IMR-90 (cell line): ENCODE data around the gene ACIN1. TPM values are rescaled to one million over a fixed set of nuclear protein-coding genes. Genes with fewer than 3 reads are reported as not detected.

Source experiments
- ATAC-seq: fragments of 200-7000 bp; cut with Tn5 transposase; 2 replicates; pipeline ENCODE4 v1.9.1; 2020; ENCODE audit warnings: low read depth, mild to moderate bottlenecking, moderate library complexity
- BruUV-seq: library from RNA; stranded (reverse); fragments of 400-500 nt; replicated peaks from 2 replicates; lab custom pipeline; 2021; lab: Mats Ljungman, UMichigan
- CTCF ChIA-PET: fragments of 300-600 bp; formaldehyde crosslinking; extraction: SDS; loops from one replicate; lab custom pipeline; 2021; ENCODE audit warnings: antibody characterized with exemption; lab: Yijun Ruan, JAX
- POLR2A ChIA-PET: fragments of 300-600 bp; sonication (Branson Sonifier 250); formaldehyde crosslinking; loops from one replicate; lab custom pipeline; 2022; ENCODE audit warnings: antibody characterized with exemption; ENCODE audit not compliant: unreplicated experiment; lab: Charles Lee
- DNase-seq: peaks from one replicate; pipeline ENCODE4 v3.0.0; 2013
- H2AFZ ChIP-seq: replicated peaks from 2 replicates; pipeline ENCODE3; 2013; ENCODE audit warnings: low read length, mild to moderate bottlenecking; ENCODE audit not compliant: poor library complexity
- H2AK5ac ChIP-seq: 2 replicates; pipeline ENCODE4 v1.6.1; 2013; ENCODE audit warnings: low read depth, low read length, inconsistent platforms
- H2AK9ac ChIP-seq: replicated peaks from 2 replicates; pipeline ENCODE3; 2013; ENCODE audit warnings: mild to moderate bottlenecking, low read depth, low read length, moderate library complexity; ENCODE audit not compliant: poor library complexity
- H2BK120ac ChIP-seq: 2 replicates; pipeline ENCODE4 v1.6.1; 2013; ENCODE audit warnings: low read depth, low read length, inconsistent platforms
- H2BK15ac ChIP-seq: 3 replicates; pipeline ENCODE4 v1.6.1; 2013; ENCODE audit warnings: low read depth, low read length, inconsistent platforms
- H2BK20ac ChIP-seq: 2 replicates; pipeline ENCODE4 v1.6.1; 2013; ENCODE audit warnings: low read depth, mild to moderate bottlenecking, inconsistent platforms, low read length, moderate library complexity
- H2BK5ac ChIP-seq: 2 replicates; pipeline ENCODE4 v1.6.1; 2013; ENCODE audit warnings: mild to moderate bottlenecking, low read depth, low read length, inconsistent platforms; ENCODE audit not compliant: poor library complexity, severe bottlenecking
- H3K14ac ChIP-seq: replicated peaks from 2 replicates; pipeline ENCODE4 v1.6.1; 2013; ENCODE audit warnings: low read depth, low read length, inconsistent platforms
- H3K18ac ChIP-seq: 2 replicates; pipeline ENCODE4 v1.6.1; 2013; ENCODE audit warnings: low read depth, low read length, control low read depth
- H3K23ac ChIP-seq: 2 replicates; pipeline ENCODE4 v1.6.1; 2013; ENCODE audit warnings: low read depth, low read length, inconsistent platforms
- H3K27ac ChIP-seq: 2 replicates; pipeline ENCODE4 v1.5.1; 2013; ENCODE audit warnings: mild to moderate bottlenecking, control low read depth, low read length; ENCODE audit not compliant: insufficient read depth
- H3K27me3 ChIP-seq: 2 replicates; pipeline ENCODE4 v1.6.1; 2013; ENCODE audit warnings: low read length; ENCODE audit not compliant: control insufficient read depth, insufficient read depth
- H3K36me3 ChIP-seq: 2 replicates; pipeline ENCODE4 v1.6.1; 2013; ENCODE audit warnings: low read length, mixed read lengths; ENCODE audit not compliant: control insufficient read depth, insufficient read depth
- H3K4ac ChIP-seq: 2 replicates; pipeline ENCODE4 v1.6.1; 2013; ENCODE audit warnings: low read depth, low read length, inconsistent platforms
- H3K4me1 ChIP-seq: 2 replicates; pipeline ENCODE4 v1.6.1; 2013; ENCODE audit warnings: low read length, mixed read lengths; ENCODE audit not compliant: control insufficient read depth, insufficient read depth
- H3K4me2 ChIP-seq: 2 replicates; pipeline ENCODE4 v1.6.1; 2013; ENCODE audit warnings: low read depth, mild to moderate bottlenecking, control low read depth, low read length, moderate library complexity
- H3K4me3 ChIP-seq: 2 replicates; pipeline ENCODE4 v1.5.1; 2013; ENCODE audit warnings: low read depth, mild to moderate bottlenecking, control low read depth, low read length, moderate library complexity; ENCODE audit not compliant: insufficient read depth
- H3K56ac ChIP-seq: 2 replicates; pipeline ENCODE4 v1.6.1; 2013; ENCODE audit warnings: low read length, inconsistent platforms; ENCODE audit not compliant: insufficient read depth; ENCODE audit errors: extremely low read depth
- H3K79me1 ChIP-seq, 2 experiments: 2 replicates each; pipeline ENCODE4 v1.6.1; 2013; ENCODE audit warnings: low read length in 2 of 2, inconsistent platforms in 1 of 2, low read depth in 1 of 2
- H3K9ac ChIP-seq: 2 replicates; pipeline ENCODE4 v1.6.1; 2013; ENCODE audit warnings: low read depth, low read length, control low read depth
- H3K9me1 ChIP-seq: 2 replicates; pipeline ENCODE4 v1.6.1; 2013; ENCODE audit warnings: low read length, inconsistent platforms; ENCODE audit not compliant: insufficient read depth
- H3K9me3 ChIP-seq: 2 replicates; pipeline ENCODE4 v1.6.1; 2013; ENCODE audit warnings: low read length; ENCODE audit not compliant: control insufficient read depth, insufficient read depth
- H4K20me1 ChIP-seq: 2 replicates; pipeline ENCODE4 v1.6.1; 2013; ENCODE audit warnings: low read length, inconsistent platforms; ENCODE audit not compliant: insufficient read depth
- H4K5ac ChIP-seq: 2 replicates; pipeline ENCODE4 v1.6.1; 2013; ENCODE audit warnings: mild to moderate bottlenecking, low read depth, low read length, control low read depth
- H4K8ac ChIP-seq, 2 experiments: 2 replicates each; pipeline ENCODE4 v1.6.1; 2013; ENCODE audit warnings: low read depth in 2 of 2, low read length in 2 of 2, control low read depth in 1 of 2, inconsistent platforms in 1 of 2
- H4K91ac ChIP-seq: 2 replicates; pipeline ENCODE4 v1.6.1; 2013; ENCODE audit warnings: low read depth, low read length, inconsistent platforms; ENCODE audit not compliant: insufficient read depth
- BHLHE40 ChIP-seq: fragments of 150-350 bp; IDR thresholded peaks from 2 replicates; pipeline ENCODE4 v1.6.1; 2016; ENCODE audit warnings: mild to moderate bottlenecking, low read depth, low read length
- CHD1 ChIP-seq: IDR thresholded peaks from 2 replicates; pipeline ENCODE4 v1.6.1; 2012; ENCODE audit warnings: low read depth, low read length, improper control_type of control experiment
- CTCF ChIP-seq: conservative IDR thresholded peaks from 2 replicates; pipeline ENCODE4 v1.5.1; 2012; ENCODE audit warnings: mild to moderate bottlenecking, low read depth, low read length, improper control_type of control experiment
- ELK1 ChIP-seq: fragments of 150-350 bp; IDR thresholded peaks from 2 replicates; pipeline ENCODE4 v1.6.1; 2016; ENCODE audit warnings: low read depth, mild to moderate bottlenecking, low read length, moderate library complexity, borderline replicate concordance
- FOS ChIP-seq: fragments of 150-350 bp; IDR thresholded peaks from 2 replicates; pipeline ENCODE4 v1.6.1; 2016; ENCODE audit warnings: low read depth, low read length
- MAFK ChIP-seq: IDR thresholded peaks from 2 replicates; pipeline ENCODE4 v1.6.1; 2012; ENCODE audit warnings: low read depth, low read length, improper control_type of control experiment
- MAZ ChIP-seq: IDR thresholded peaks from 2 replicates; pipeline ENCODE4 v1.6.1; 2012; ENCODE audit warnings: low read depth, mild to moderate bottlenecking, low read length, improper control_type of control experiment, moderate library complexity, borderline replicate concordance
- MXI1 ChIP-seq: IDR thresholded peaks from 2 replicates; pipeline ENCODE4 v1.6.1; 2012; ENCODE audit warnings: low read depth, mild to moderate bottlenecking, low read length, moderate library complexity, borderline replicate concordance
- NFE2L2 ChIP-seq: fragments of 150-350 bp; IDR thresholded peaks from 2 replicates; pipeline ENCODE4 v1.6.1; 2016; ENCODE audit warnings: low read depth, mild to moderate bottlenecking, low read length
- POLR2A ChIP-seq: IDR thresholded peaks from 2 replicates; pipeline ENCODE4 v1.6.1; 2012; ENCODE audit warnings: mild to moderate bottlenecking, low read depth, low read length
- RAD21 ChIP-seq: IDR thresholded peaks from 2 replicates; pipeline ENCODE4 v1.6.1; 2012; ENCODE audit warnings: low read length, improper control_type of control experiment
- RCOR1 ChIP-seq: IDR thresholded peaks from 2 replicates; pipeline ENCODE4 v1.6.1; 2012; ENCODE audit warnings: mild to moderate bottlenecking, low read length, improper control_type of control experiment; ENCODE audit not compliant: insufficient replicate concordance
- RFX5 ChIP-seq: IDR thresholded peaks from 2 replicates; pipeline ENCODE4 v1.8.0; 2012; ENCODE audit warnings: low read depth, mild to moderate bottlenecking, low read length, moderate library complexity
- SMC3 ChIP-seq: fragments of 150-350 bp; IDR thresholded peaks from 2 replicates; pipeline ENCODE4 v1.6.1; 2016; ENCODE audit warnings: low read depth, mild to moderate bottlenecking, antibody characterized with exemption, low read length, moderate library complexity
- WGBS, 2 experiments: methylation state at CpG; one replicate each; pipeline versions ENCODE4 v1.1.5 to v1.1.7; 2013; ENCODE audit warnings: missing lambda C conversion rate in 2 of 2; ENCODE audit not compliant: insufficient read length in 1 of 2; ENCODE audit errors: extremely low coverage in 2 of 2; 5-methylcytosine and 5-hydroxymethylcytosine counted together
- dilution Hi-C: fragments of 300-500 bp; cut with HindIII; formaldehyde crosslinking; loops from one replicate; pipeline ENCODE4 v1.14.3; 2018; ENCODE audit warnings: low sequenced_read_pairs; ENCODE audit not compliant: unreplicated experiment
- in situ Hi-C: fragments of 300-500 bp; cut with MboI; formaldehyde crosslinking; loops from 3 replicates; pipeline ENCODE4 v1.14.3; 2019; ENCODE audit warnings: low sequenced_read_pairs, inconsistent platforms, mixed read lengths
- intact Hi-C: fragments of 100-400 bp; cut with micrococcal nuclease; formaldehyde crosslinking; loops from 2 replicates; pipeline ENCODE4 v1.10.0; 2022
- polyA plus RNA-seq, 3 experiments: library from polyadenylated mRNA; depleted of rRNA; stranded (reverse); fragments of >200 nt; gene quantifications; 2 replicates each; pipeline ENCODE4 v1.2.3, GENCODE V29; 2012; ENCODE audit warnings: low replicate concordance in 1 of 3
- total RNA-seq: library from RNA; depleted of rRNA; stranded (reverse); fragments of >200 nt; gene quantifications from 2 replicates; pipeline ENCODE4 v1.2.3, GENCODE V29; 2012
- TF ChIP-seq, protein P1 (sequence below): fragments of 150-350 bp; IDR thresholded peaks from 2 replicates; pipeline ENCODE4 v1.6.1; 2017; ENCODE audit warnings: mild to moderate bottlenecking, antibody characterized with exemption, low read length, low read depth

ACIN1 gene
- total and polyA plus RNA-seq, 2 of the 4 experiments (the other 2 are of a cell fraction) = 73.8 to 185 TPM

GRCh38 chr14:23043145-23043544 lies 51.8 kb downstream of the ACIN1 start:
- H3K4me3 ChIP-seq = no peak overlapping the region
- in situ Hi-C loops = no loop called here
- BruUV-seq = no TSS peak
- H2BK20ac ChIP-seq = no peak overlapping the region
- ChIA-PET POLR2A (no interaction called here), CTCF (no interaction called here)
- dilution Hi-C loops = no loop called here
- H2BK15ac ChIP-seq = no peak overlapping the region
- H2AK5ac ChIP-seq = no peak overlapping the region
- H2AK9ac ChIP-seq = no peak overlapping the region
- H3K27ac ChIP-seq = no peak overlapping the region
- no peaks in the 10 kb centered on the region for H3K27me3 ChIP-seq
- intact Hi-C loops = no loop called here
- H3K79me1 ChIP-seq = no peaks in the 10 kb centered on the region
- no peak overlapping the region for H2BK120ac ChIP-seq
- no peak overlapping the region for H2AFZ ChIP-seq
- 100% methylated on average over 2 of the region's 6 CpGs; no CpG with 5 or more reads in 1 of the 2 experiments for whole genome bisulfite sequencing, 2 experiments
- DNase-seq = no peak
- H3K9me1 ChIP-seq = peaks cover 12% of the 10 kb centered on the region
- no peak overlapping the region for H4K91ac ChIP-seq
- no peak overlapping the region for H2BK5ac ChIP-seq
- ATAC-seq = no peak
- no peak overlapping the region for H3K4ac ChIP-seq
- H4K5ac ChIP-seq = no peak overlapping the region
- H3K4me2 ChIP-seq = no peak overlapping the region
- no peaks in the 10 kb centered on the region for H4K20me1 ChIP-seq
- H3K4me1 ChIP-seq = peaks cover 7% of the 10 kb centered on the region
- H3K9ac ChIP-seq = no peak overlapping the region
- H3K9me3 ChIP-seq = no peaks in the 10 kb centered on the region
- H3K36me3 ChIP-seq = no peaks in the 10 kb centered on the region
- no peak for TF ChIP-seq SMC3
- TF ChIP-seq FOS = no peak
- TF ChIP-seq BHLHE40 = no peak
- TF ChIP-seq CTCF = no peak
- TF ChIP-seq ELK1 = no peak
- no peak for TF ChIP-seq MAFK
- TF ChIP-seq NFE2L2 = no peak
- TF ChIP-seq RCOR1 = no peak
- no peak for TF ChIP-seq RAD21
- no peak for TF ChIP-seq MAZ
- TF ChIP-seq CHD1 = no peak
- TF ChIP-seq POLR2A = no peak
- TF ChIP-seq, protein P1, sequence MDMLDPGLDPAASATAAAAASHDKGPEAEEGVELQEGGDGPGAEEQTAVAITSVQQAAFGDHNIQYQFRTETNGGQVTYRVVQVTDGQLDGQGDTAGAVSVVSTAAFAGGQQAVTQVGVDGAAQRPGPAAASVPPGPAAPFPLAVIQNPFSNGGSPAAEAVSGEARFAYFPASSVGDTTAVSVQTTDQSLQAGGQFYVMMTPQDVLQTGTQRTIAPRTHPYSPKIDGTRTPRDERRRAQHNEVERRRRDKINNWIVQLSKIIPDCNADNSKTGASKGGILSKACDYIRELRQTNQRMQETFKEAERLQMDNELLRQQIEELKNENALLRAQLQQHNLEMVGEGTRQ = no peak
- no peak for TF ChIP-seq RFX5
- no peak for TF ChIP-seq MXI1
- H3K23ac ChIP-seq = no peak overlapping the region
- no peak overlapping the region for H3K14ac ChIP-seq
- H3K18ac ChIP-seq = no peak overlapping the region
- no peak overlapping the region; a peak in 1 of 4 replicates for H4K8ac ChIP-seq
- H3K56ac ChIP-seq = no peak overlapping the region
